ENCODE data around the gene AKR7A2.
A peak's percentile ranks its signal among the peaks of the same experiment; 100 is the strongest.
"Not testable (repeated sequence)": the region's sequence is repeated elsewhere in the genome, so short reads cannot be mapped to it uniquely, and the experiment has no call there.

The AKR7A2 gene

DNA sequence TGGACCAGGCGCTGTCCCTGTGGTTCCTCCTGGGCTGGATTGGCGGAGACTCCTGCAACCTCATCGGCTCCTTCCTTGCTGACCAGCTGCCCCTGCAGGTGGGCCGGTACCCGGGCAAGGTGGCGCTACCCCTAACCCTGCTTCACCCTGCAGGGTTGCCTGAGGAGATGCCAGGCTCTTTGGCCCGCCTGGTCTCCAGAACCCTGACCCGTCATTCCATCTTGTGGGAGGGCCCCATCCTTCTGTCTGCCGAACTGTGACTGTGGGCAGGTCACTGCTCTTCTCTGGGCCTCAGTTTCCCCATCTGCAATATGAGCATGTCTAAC, 12.7 kb upstream of the AKR7A2 start:
- DNase-seq: no peak

DNA sequence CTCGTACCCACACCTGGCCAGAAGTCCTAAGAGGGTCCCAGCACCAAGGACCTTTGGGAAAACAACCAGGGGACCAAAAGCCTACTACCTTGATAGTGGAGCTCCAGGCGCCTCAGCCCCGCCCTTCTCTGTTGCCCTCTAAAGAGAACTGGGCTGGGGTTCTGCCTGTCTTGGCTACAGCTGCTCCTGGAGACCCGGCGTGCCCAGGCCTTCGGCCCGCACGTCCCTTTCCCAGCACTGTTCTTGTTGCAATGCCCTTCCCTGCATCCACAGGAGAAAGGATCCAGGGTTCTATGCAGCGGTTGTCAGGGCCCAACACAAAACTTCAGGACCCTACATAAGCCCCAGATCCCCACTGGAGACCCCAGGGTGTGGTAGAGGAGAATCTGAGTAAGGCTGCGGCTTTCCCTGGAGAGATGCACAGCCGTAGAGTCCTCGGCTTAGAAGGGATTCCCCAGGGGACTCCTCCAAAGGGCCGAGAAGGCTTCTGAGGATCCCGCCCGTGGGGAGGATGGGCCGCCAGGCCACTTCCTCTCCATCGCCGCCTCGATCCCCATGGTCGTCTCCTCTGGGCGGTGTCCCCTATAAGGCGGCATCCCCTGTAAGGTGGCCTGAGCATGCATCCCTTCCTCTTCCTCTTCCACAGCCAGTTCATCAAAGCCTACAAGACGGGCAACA, 12.2 kb upstream of the AKR7A2 start:
- DNase-seq: no peak

DNA sequence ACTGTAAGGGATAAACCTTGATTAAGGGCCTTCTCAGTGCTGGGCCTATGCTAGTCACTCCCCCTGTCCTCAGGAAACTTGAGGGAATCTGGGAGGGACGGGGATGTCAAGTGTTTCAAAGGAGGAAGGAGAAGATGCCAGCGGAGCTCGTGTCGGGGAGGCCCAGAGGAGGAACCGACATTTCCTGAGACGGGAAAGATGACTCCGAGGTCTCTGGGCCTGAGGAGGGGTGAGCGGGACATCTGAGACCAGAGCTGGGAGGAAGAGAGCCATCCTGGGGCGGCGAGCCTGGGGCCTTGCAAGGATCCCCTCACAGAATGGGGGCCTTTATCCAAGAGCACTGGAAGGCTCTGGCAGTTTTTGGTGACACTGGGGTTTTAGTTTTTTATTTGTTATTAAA, 10.5 kb upstream of the AKR7A2 start:
- no peak for DNase-seq

DNA sequence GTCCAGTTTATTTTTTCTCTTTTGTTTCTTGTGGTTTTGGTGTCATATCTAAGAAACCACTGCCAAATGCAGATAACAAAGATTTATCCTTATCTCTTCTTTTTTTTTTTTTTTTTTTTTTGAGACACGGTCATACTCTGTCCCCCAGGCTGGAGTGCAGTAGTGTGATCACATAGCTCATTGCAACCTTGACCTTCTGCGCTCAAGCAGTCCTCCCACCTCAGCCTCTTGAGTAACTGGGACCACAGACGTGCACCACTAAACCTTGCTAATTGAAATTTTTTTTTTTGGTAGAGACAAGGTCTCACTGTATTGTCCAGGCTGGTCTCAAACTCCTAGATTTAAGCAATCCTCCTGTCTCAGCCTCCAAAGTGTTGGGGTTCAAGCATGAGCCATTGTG, 9.1 kb upstream of the AKR7A2 start:
- no peak for DNase-seq

DNA sequence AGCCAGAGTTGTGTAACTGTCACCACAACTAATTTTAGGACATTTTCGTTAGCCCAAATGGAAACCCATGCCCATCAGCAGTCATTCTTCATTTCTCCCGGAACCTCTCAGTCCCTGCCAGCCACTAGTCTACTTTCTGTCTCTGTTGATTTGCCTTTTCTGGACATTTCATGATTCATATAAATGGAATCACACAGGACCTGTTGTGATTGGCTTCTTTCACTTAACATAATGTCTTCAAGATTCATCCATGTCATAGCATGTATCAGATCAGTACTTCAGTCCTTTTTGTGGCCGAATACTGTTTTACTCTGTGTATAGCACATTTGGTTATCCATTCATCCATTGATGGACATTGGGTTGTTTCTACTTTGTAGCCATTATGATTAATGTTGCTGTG, 7.3 kb upstream of the AKR7A2 start:
- DNase-seq: no peak

DNA sequence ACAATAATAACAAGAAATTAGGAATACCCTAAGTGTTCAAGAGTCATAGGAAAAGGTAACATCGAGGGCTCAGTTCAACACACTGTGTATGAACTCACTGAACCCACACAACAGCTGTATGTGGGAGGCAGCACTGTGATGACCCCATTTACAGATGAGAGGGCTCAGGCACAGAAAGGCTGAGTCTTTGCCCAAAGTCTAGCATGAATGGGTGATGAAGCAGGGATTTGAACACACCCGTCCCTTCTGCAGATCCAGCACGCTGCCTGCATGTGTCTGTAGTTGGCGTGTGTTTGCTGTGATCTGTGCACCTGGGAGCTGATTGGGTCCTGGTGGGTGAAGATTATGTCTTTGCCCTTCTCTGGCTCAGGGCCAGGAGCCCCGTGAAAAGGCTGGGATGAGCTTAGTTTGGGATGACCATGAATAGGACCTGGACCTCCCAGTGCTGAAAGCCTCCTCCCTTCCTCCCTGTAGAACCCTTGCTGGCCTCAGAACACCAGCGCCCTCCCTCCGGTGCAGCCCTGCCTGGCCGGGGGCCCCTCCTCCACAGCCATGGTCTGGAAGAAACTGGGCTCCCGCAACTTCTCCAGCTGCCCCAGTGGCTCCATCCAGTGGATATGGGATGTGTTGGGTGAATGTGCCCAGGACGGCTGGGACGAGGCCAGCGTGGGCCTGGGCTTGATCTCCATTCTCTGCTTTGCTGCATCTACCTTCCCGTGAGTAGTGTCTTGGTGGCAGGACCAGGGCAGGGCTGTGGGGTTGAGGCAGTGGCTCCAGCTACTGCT, 5.4 kb upstream of the AKR7A2 start:
- DNase-seq: no peak

DNA sequence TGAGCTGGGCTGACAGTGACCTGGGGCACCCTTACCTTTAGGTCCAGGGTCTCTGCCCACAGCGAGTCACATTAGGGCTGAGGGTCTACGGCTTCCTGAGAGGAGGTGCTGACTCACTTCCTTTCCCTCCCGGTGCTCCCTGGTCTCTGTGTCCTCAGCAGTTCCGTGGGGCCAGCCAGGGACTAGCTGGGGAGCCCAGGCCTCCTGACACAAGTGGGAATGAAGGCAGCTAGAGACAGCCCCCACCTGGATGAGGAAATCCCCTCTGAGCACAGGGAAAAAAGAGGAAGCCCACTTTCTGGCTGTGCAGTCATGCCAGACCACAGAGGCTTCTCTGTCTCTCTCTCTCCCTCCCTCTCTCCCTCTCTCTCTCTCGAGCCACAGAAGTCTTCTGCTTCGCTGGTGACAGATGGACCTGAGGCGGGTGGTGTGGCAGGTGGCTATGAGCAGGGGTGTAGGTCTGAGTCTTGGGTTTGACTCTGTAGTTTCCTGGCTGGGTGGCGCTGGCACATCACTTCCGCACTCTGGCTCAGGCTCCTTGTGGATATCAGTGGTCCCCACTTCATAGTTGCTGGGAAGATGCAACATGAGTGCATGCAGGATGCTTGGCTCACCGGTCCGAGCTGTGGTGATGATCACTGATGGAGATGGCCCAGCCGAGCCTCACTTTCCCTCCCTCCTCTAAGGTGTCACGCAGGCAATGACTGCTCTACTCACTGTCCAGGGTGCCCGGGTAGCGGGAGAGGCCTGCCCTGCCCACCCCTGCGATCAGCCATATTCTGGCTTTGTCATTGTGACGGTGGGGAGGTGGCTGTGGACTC, 3.6 kb upstream of the AKR7A2 start:
- no peak for DNase-seq

DNA sequence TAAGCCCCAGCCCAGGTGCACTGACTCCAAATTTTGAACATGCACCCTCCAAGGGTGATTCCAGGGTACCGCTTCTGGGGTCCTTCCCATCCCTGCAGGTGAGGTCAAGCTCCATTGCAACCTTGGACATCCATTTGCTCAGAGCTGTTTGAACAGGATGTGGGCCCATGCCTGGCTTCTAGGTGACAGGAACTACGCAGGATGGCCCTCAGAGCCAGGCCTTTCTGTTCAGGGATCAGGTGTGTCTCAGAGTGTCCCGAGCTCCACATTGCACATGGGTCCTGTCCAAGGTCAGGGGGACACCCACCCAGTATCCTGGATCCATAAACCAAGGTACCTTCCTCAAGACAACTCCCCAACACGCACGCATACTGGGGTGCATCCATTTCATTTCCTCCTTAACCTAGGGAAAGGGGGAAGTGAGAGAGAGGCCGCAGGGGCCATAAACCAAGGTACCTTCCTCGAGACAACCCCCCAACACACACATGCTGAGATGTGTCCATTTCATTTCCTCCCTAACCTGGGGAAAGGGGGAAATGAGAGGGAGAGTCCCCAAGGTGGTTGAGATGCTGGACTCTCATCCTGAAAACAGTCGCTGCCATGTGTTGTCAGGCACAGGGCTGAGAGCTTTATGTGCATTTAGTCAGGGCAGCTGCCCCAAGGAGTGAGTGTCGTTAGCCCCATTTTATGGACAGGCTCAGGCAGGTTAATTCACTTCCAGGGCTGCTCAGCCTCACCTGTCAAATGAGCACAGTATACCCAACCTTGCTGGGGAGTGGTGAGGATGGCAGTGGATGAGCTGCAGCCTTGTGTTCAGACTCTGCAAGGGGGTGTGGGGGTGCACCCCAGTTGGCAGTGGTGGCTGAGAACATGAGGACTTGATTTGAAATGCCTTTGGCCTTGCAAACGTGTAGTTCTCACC, 2.3 kb upstream of the AKR7A2 start:
- no peak for DNase-seq

DNA sequence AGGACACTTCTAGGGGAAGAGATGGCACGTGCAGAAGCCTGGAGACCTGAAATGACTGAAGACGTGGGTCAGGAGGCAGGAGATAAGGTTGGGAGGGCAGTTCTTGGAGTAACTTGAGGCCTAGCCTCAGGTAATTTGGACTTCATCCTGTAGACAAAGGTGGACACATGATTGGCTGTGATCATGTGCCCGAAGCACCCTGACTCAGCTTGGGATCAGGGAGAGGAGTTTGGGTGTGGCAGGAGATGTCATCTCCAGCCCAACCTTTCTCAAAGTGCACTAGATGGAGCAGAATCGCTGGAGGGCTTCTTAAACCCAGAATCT, 1.7 kb upstream of the AKR7A2 start:
- no peak for DNase-seq

DNA sequence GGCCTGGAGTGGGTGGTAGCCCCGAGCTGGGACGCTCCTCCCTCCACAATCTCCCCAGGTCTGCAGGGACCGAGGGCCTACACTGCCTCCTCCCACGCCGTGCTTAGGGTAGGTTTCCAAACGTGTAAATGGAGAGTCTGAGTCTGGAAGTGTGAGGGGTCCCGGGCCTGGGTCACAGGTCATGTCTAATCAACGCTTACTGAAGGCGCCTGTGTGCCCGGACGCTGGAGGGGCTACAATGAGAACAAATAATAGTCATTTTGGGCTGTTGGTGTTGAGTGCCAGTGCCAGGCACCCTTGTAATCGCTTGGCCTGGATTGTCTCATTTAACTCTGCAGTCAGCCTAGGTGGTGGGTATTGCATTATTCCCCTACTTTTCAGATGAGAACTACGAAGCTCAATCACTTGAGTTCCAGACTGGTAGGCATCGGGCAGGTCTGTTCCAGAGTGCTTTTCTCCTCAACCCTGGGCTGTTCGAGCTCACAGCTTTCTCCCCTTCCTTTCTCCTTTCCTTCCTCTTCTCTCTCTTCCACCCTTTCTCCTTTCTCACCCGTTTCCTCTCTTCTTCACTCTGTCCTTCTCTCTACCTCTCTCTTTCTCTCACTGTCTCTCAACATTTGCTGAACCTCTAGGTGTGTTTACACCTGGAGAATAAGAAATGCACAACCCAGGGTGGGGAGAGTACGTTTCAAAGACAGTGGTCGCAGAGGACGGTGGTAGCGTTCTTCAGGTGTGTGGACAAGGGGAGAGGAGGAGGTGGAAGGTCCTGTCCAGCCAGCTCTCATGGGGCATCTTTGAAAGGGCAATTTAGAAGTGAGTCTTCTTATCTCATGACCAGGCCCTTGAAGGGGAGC, 1.1 kb upstream of the AKR7A2 start:
- no peak for DNase-seq

DNA sequence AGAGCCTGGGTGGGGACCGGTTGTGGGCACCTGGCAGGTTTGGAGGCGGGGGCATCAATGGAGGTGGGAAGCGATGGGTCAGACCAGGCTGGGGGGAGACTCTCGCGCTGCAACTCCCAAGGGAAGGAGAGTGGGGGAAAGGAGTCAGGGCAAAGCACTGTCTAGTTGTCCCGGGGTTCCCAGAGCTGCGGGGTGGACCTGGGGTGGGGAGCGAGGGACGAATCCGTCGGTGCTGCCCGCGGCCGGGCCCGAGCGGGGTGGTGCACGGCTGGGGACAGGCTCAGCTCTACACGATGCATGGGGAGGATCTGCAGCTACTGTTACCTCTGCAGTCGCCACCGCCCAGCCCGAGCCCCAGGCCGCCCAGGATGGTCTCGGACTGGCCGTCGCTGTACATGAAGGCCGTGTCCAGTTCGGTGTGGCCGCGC, 427 bp downstream of the AKR7A2 start:
- DNase-seq: peak; percentile 8

DNA sequence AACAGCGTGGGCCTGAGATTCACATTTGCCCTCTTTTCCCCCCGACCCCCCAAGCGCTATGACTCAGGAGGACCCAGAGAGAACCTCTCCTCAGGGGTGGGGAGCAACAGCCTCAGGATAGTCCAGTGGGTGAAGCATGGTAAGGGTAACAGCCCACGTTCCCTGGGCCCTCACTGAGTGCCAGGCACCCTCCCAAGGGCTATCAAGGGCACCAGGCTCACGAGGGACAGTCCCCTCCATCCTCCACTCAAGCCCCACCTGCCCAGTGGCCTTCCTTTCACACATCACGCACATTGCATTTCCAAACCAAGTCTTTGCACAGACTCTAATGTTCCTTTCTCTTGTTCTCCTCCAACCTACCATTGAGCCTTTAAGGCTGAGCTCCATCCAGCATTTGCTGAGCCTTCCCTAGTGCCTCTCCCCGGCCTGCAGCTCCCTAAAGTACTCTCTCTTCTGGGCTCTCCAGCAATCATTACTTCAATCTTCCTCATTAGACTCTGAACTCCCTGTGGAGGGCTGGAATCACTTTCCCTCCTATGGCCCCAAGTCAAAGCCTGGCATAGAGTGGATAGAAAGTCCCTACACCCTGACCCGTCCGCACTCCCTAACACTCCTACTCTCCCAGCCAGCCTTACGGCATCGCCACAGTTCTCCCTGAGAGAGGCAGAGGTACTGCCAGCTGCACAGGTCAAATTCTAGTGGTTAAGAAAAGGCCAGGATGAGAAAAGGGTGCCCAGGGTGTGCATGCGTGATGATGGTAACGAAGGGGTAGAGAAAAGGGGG, 1.0 kb downstream of the AKR7A2 start:
- DNase-seq: no peak

DNA sequence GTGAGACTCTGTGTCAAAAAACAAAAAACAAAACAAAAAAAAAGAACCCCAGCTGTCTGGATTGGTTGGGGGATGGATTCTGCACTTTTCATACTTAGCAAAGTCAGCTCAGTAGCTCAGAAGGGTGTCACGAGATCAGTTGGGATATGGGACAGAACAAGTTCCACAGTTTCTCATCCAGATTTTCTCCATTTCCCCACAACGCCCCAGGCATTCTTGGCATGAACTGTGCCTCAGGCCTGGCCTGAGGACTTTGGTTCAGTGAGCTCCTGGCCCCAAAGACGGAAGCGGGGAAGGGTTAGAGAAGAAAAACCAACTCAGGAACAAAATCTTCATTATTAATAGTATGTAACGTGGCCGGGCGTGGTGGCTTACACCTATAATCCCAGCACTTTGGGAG, 1.9 kb downstream of the AKR7A2 start:
- DNase-seq: no peak

DNA sequence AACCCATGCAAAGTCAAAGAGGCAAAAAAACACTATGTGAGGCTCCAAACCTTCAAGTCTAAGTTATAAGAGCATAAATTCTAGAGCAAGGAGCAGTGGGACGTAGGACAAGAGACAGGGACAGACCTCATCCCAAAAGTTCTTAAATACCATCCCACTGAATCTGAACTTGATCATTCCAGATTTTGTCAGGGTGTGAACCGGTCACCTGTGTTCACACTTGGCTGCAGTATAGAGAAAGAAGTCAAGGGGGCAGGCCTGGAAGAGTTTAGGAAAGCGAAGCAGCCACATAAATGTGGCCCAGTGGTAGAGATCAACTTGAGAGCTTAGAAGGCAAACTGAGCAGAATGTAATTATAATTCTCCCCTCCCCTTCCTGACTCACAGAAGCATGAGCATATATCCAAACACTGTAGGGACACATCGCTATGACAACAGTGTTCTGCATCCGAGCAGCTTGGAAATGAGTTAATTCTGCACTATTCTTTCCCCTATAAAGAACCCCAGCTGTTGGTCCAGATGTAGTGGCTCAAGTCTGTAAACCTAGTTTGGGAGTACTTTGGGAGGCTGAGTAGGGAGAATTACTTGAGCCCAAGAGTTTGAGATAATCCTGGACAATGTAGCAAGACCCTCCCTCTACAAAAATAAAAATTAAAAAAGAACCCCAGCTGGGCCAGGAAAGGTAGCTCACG, 2.7 kb downstream of the AKR7A2 start:
- DNase-seq: no peak

DNA sequence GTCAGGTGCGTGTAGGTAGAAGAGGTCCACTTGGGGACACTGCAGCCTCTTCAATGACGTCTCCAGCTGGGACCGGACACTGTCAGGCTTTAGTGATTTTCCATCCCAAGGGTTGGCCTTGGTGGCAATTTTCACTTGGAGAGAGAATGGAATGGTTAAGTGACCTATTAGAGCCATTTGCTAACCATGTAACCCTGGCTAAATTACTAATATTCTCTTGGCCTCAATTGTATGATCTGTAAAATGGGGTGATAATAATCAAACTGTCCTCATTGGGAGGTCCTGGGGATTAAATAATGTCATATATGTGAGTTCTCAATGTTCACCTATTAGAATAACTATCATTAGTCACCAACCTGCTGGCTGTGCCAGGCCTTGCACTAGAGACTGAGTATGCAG, 3.4 kb downstream of the AKR7A2 start:
- no peak for DNase-seq

DNA sequence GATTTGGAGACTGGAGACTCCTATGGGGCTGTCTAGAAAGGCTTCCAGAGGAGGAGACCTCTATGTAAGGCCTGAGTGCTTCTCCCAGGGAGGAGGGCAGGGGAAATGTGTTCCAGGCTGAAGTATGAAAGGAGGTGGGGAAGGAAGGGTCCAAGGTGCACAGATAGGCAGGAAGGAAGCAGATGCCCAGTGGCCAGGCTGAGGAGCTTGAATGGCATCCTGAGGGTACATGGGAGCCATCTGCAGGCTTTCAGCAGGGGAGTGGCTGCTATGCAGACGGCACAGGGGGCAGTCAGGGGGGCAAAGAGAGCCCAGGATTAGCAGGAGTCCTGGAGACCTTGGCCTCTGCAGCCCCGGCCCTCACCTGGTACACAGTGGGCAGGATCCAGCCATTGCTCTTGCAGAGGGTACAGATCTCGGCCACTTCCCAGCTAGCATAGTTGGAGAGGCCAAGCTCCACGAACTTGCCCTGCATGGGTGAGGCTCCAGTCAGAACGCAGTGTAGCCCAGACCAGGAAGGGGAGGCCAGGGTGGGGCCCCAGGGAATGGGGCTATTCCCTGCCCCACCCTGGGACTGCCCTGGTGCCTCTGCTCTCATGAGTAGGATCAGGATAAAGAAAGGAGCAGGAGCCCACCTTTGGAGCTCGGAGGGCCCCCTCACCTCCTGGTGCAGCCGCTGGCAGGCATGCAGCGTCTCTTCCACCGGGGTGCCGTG, 4.0 kb downstream of the AKR7A2 start:
- no peak for DNase-seq

DNA sequence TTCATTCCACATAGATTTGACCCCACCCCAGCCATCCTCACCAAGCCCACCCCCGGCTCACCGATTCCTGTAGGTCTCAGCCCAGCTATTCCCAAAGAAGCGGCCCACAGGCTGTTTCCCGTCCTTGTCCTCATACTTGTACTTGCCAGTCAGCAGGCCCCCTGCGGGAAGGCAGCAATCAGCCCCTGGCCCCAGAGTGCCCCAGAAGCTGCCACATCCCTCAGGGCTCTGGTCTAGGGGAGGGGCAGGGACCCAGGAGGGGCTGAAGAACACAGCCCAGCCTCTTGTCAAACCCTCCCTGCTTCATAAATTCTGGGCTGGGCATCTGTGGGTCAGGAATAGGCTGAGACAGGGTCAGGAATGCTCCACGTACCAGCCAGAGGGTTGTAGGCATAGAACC, 5.0 kb downstream of the AKR7A2 start:
- no peak for DNase-seq

DNA sequence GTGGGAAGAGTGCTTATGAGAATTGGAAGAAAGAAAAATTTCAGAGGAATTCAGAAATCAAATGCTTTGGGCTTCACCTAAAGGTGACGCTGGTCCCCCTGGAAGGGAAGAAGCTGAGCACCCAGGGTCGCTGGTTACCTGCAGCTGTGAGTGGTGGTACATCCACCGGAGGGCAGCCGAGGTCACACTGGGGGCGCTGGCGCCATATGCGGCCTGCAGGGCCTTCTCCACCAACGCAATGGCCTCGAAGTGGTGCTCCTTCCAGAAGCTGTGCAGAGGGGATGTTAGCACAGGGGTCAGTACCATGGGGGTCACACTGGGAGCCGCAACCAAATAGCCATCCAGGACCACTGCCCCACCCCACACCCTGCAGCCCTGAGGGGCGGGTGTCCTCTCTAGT, 6.1 kb downstream of the AKR7A2 start:
- no peak for DNase-seq

DNA sequence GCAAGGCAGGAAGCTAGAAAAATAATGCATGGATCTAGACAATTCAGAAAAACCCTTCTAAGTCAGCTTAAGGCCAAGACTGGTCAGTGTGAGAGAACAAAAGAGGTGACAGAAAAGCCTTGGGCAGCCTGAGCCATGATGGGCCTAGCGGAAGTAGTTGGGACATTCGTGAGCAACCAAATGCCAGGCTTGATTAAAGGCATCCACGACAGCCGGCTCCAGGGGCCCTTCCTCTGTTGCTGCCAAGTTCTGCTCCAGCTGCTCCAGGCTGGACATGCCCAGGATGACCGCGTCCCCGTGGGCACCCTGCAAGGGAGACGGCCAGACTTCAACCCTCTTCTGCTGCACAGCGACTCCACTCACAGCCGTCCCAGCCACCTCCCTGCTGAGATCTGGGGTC, 7.9 kb downstream of the AKR7A2 start:
- not testable (repeated sequence) for DNase-seq

DNA sequence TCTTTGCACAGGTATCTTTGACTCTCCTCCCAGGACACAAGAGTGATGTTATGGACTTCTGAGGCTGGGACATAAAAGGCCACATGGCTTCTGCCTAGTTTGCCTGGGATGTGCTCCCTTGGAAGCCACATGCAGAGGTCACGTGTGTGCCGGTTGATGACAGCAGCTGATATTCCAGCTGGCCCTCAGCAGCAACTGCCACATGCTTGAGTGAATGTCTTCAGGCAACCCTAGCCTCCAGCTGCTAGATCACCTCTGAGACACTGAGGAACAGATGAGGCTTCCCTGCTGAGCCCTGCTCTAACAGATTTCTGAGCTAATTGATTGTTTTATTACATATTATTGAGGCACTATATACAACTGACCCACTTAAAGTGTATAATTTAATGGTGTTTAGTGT, 11.7 kb downstream of the AKR7A2 start:
- DNase-seq: no peak

Data from activated effector memory CD4-positive, alpha-beta T cell treated with Interleukin-2 at 50 U/mL for 16 hours (primary cell).